HepG2 (cell line): ENCODE data around the gene TTLL4. TPM values are rescaled to one million over a fixed set of nuclear protein-coding genes. Genes with fewer than 3 reads are reported as not detected.
A peak's percentile ranks its signal among the peaks of the same experiment; 100 is the strongest.

Experiments used
- ADNP ChIP-seq: sonication (generic); formaldehyde crosslinking; IDR thresholded peaks from 2 replicates; pipeline ENCODE4 v1.4.0; 2020; ENCODE audit warnings: missing genetic modification reagents
- AGO1 ChIP-seq: fragments of 200-400 bp; formaldehyde crosslinking; IDR thresholded peaks from 2 replicates; pipeline ENCODE4 v1.6.1; 2017; ENCODE audit warnings: mild to moderate bottlenecking, low read depth, low read length, moderate library complexity; ENCODE audit not compliant: poor library complexity, severe bottlenecking
- E2F1 ChIP-seq: sonication (generic); formaldehyde crosslinking; IDR thresholded peaks from 2 replicates; pipeline ENCODE4 v1.5.0; 2020; ENCODE audit warnings: missing genetic modification reagents
- KMT2A ChIP-seq: sonication (generic); formaldehyde crosslinking; IDR thresholded peaks from 2 replicates; pipeline ENCODE4 v1.4.0; 2020; ENCODE audit warnings: missing genetic modification reagents
- MAF1 ChIP-seq: sonication (generic); formaldehyde crosslinking; IDR thresholded peaks from 2 replicates; pipeline ENCODE4 v1.5.0; 2020; ENCODE audit warnings: missing genetic modification reagents, borderline replicate concordance
- MLX ChIP-seq: IDR thresholded peaks from 2 replicates; pipeline ENCODE4 v1.6.1; 2016
- NR2F1 ChIP-seq, 2 experiments: fragments of 450-650 bp in 1 of 2; formaldehyde crosslinking in 1 of 2; IDR thresholded peaks; 2 replicates each; pipeline versions ENCODE4 v1.5.0 to v1.6.1; 2016 to 2020; ENCODE audit warnings: mild to moderate bottlenecking in 1 of 2, missing compliant biosample characterization in 1 of 2, missing genetic modification reagents in 1 of 2, moderate library complexity in 1 of 2
- REST ChIP-seq, 2 experiments: IDR thresholded peaks; 2 replicates each; pipeline ENCODE4 v1.6.1; 2011 to 2012; ENCODE audit warnings: low read length in 2 of 2, borderline replicate concordance in 1 of 2, low read depth in 1 of 2, mild to moderate bottlenecking in 1 of 2, moderate library complexity in 1 of 2
- RXRB ChIP-seq: IDR thresholded peaks from 2 replicates; pipeline ENCODE4 v1.6.1; 2016; ENCODE audit warnings: borderline replicate concordance, missing genetic modification reagents, missing compliant biosample characterization
- SALL2 ChIP-seq: sonication (generic); formaldehyde crosslinking; IDR thresholded peaks from 2 replicates; pipeline ENCODE4 v1.8.1; 2023; ENCODE audit warnings: mild to moderate bottlenecking, missing genetic modification reagents, inconsistent platforms
- TMF1 ChIP-seq: sonication (generic); formaldehyde crosslinking; IDR thresholded peaks from 2 replicates; pipeline ENCODE4 v1.8.1; 2022; ENCODE audit warnings: low read depth, missing genetic modification reagents
- ZFY ChIP-seq: sonication (generic); formaldehyde crosslinking; IDR thresholded peaks from 2 replicates; pipeline ENCODE4 v1.4.0; 2020; ENCODE audit warnings: missing genetic modification reagents
- ZMYM3 ChIP-seq: sonication (generic); formaldehyde crosslinking; IDR thresholded peaks from 2 replicates; pipeline ENCODE4 v1.5.1; 2020; ENCODE audit warnings: mild to moderate bottlenecking, missing genetic modification reagents
- ZMYM4 ChIP-seq: sonication (generic); formaldehyde crosslinking; IDR thresholded peaks from 2 replicates; pipeline ENCODE4 v1.8.1; 2023; ENCODE audit warnings: mild to moderate bottlenecking, missing genetic modification reagents
- ZNF703 ChIP-seq: sonication (generic); formaldehyde crosslinking; IDR thresholded peaks from 2 replicates; pipeline ENCODE4 v1.5.1; 2020; ENCODE audit warnings: missing genetic modification reagents, mild to moderate bottlenecking, moderate library complexity, borderline replicate concordance
- ZNF878 ChIP-seq: sonication (generic); formaldehyde crosslinking; IDR thresholded peaks from 2 replicates; pipeline ENCODE4 v1.8.1; 2023; ENCODE audit warnings: mild to moderate bottlenecking, missing genetic modification reagents, moderate library complexity
- polyA plus RNA-seq, 8 experiments: library from polyadenylated mRNA; depleted of rRNA in 3 of 8; stranded (reverse) in 7 of 8; unstranded in 1 of 8; fragments of >200 nt; fragmentation: Illumina TruSeq in 4 of 8; extraction: Trizol in 4 of 8; gene quantifications; 2 replicates each; pipeline versions ENCODE4 v1.2.1 to v1.2.3, GENCODE V29; 2011 to 2016; ENCODE audit warnings: low read depth in 4 of 8, missing spikeins in 1 of 8, mixed read lengths in 1 of 8; ENCODE audit not compliant: insufficient read depth in 1 of 8
- total RNA-seq, 5 experiments: library from RNA; depleted of rRNA; stranded (reverse); fragments of >200 nt; fragmentation: Illumina TruSeq; extraction: Trizol; gene quantifications; 2 replicates each; pipeline ENCODE4 v1.2.3, GENCODE V29; 2016; ENCODE audit warnings: low read depth in 1 of 5
- TF ChIP-seq, protein P1 (sequence below): sonication (generic); formaldehyde crosslinking; IDR thresholded peaks from 2 replicates; pipeline ENCODE4 v1.4.0; 2020; ENCODE audit warnings: mild to moderate bottlenecking, missing genetic modification reagents
- TF ChIP-seq, protein P2 (sequence below): sonication (generic); formaldehyde crosslinking; IDR thresholded peaks from 2 replicates; pipeline ENCODE4 v1.8.1; 2023; ENCODE audit warnings: missing genetic modification reagents, mild to moderate bottlenecking, borderline replicate concordance

The TTLL4 gene
- total and polyA plus RNA-seq, 2 of the 13 experiments (the other 11 are each of a cell fraction or from before 2014, with no cell fraction given): 77.5 to 84.6 TPM

DNA sequence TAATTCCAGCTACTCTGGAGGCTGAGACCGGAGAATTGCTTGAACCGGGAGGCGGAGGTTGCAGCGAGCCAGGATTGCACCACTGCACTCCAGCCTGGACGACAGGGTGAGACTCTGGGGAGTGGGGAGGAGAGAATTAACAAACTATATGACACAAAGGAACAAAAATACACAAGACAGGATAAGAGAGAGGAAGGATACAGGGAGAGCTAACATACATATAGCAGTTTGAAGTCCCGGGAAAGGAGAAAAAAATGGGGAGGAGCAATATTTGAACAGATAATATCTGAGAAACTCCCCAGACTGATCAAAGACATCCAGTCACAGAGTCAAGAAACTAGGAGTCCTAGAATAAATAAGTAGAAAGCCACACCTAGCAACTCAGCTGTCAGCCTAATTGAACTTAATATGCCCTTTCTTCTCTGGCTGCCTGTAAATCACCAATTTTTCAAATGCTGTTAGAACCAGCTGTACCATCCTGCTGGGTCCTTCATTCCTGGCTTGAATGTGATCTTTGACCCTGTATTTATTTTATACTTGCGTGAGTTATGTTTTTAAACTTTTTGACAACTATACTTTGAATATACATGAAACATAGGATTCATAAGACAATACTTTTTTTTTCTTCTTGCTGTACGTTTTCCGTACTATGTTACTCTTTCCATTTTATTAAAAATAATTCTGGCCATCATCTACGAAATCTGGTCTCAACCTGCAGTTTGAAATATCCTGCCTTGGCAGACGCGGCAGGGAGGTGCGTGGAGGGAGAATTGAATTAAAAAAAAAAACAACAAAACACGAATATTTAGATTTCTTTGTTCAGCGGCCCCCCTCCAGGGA, 70.4 kb downstream of the TTLL4 start (continued):
- TF ChIP-seq, protein P1, sequence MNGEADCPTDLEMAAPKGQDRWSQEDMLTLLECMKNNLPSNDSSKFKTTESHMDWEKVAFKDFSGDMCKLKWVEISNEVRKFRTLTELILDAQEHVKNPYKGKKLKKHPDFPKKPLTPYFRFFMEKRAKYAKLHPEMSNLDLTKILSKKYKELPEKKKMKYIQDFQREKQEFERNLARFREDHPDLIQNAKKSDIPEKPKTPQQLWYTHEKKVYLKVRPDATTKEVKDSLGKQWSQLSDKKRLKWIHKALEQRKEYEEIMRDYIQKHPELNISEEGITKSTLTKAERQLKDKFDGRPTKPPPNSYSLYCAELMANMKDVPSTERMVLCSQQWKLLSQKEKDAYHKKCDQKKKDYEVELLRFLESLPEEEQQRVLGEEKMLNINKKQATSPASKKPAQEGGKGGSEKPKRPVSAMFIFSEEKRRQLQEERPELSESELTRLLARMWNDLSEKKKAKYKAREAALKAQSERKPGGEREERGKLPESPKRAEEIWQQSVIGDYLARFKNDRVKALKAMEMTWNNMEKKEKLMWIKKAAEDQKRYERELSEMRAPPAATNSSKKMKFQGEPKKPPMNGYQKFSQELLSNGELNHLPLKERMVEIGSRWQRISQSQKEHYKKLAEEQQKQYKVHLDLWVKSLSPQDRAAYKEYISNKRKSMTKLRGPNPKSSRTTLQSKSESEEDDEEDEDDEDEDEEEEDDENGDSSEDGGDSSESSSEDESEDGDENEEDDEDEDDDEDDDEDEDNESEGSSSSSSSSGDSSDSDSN (CRISPR knock-in tag): no peak
- 0 out of 2 replicates have a peak, but pooled peaks have one; percentile 35 for TF ChIP-seq ZNF878 (CRISPR knock-in tag)
- peak in 1 of 2 experiments; percentile 28; a peak in 1 of 4 replicates for TF ChIP-seq NR2F1 (CRISPR knock-in tag; IDR thresholded peaks at IDR 0.05)
- TF ChIP-seq, protein P2, sequence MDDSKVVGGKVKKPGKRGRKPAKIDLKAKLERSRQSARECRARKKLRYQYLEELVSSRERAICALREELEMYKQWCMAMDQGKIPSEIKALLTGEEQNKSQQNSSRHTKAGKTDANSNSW (CRISPR knock-in tag): no peak
- TF ChIP-seq MAF1 (CRISPR knock-in tag): no peak
- no peak for TF ChIP-seq TMF1 (CRISPR knock-in tag)
- TF ChIP-seq ZFY (CRISPR knock-in tag): no peak
- no peak for TF ChIP-seq AGO1
- no peak for TF ChIP-seq E2F1
- no peak for TF ChIP-seq RXRB
- no peak for TF ChIP-seq MLX (CRISPR knock-in tag)
- 0 out of 2 replicates have a peak, but pooled peaks have one; percentile 40 for TF ChIP-seq SALL2
- TF ChIP-seq REST (IDR thresholded peaks at IDR 0.05; ENCODE audit: borderline replicate concordance in 1 of 2, low read depth in 1 of 2, low read length in 2 of 2): no peak
- peak; percentile 99 for TF ChIP-seq ZMYM3 (CRISPR knock-in tag)
- TF ChIP-seq ADNP (CRISPR knock-in tag): peak; percentile 97
- TF ChIP-seq ZMYM4 (CRISPR knock-in tag): no peak
- TF ChIP-seq ZNF703 (CRISPR knock-in tag): no peak
- no peak for TF ChIP-seq KMT2A (CRISPR knock-in tag)
